H9 (cell line): ENCODE results near the gene COX11. TPM values are rescaled to one million over a fixed set of nuclear protein-coding genes. Genes with fewer than 3 reads are reported as not detected.

Experiments
- DNase-seq: peaks from one replicate; pipeline ENCODE4 v3.0.0-alpha.2; 2017
- H2AFZ ChIP-seq: one replicate; pipeline ENCODE4 v1.6.1; 2013; ENCODE audit warnings: mild to moderate bottlenecking, low read length, control low read depth, moderate library complexity
- H2AK5ac ChIP-seq: 2 replicates; pipeline ENCODE4 v1.6.1; 2013; ENCODE audit warnings: low read length, control low read depth, mixed read lengths; ENCODE audit not compliant: insufficient read length
- H2BK120ac ChIP-seq: one replicate; pipeline ENCODE4 v1.6.1; 2013; ENCODE audit warnings: low read depth, mild to moderate bottlenecking, low read length, control low read depth, inconsistent platforms; ENCODE audit not compliant: poor library complexity, severe bottlenecking
- H2BK12ac ChIP-seq: 2 replicates; pipeline ENCODE4 v1.6.1; 2013; ENCODE audit warnings: low read length, control low read depth, mixed read lengths, low read depth; ENCODE audit not compliant: insufficient read length
- H2BK15ac ChIP-seq: 2 replicates; pipeline ENCODE4 v1.6.1; 2013; ENCODE audit warnings: low read depth, low read length, control low read depth
- H2BK20ac ChIP-seq: one replicate; pipeline ENCODE4 v1.6.1; 2013; ENCODE audit warnings: low read depth, mild to moderate bottlenecking, low read length, control low read depth, inconsistent platforms; ENCODE audit not compliant: poor library complexity, severe bottlenecking
- H2BK5ac ChIP-seq: 2 replicates; pipeline ENCODE4 v1.6.1; 2013; ENCODE audit warnings: low read length, control low read depth, mixed read lengths; ENCODE audit not compliant: insufficient read length
- H3K14ac ChIP-seq: 2 replicates; pipeline ENCODE4 v1.6.1; 2013; ENCODE audit warnings: low read length, control low read depth; ENCODE audit not compliant: insufficient read depth
- H3K18ac ChIP-seq: 2 replicates; pipeline ENCODE4 v1.6.1; 2013; ENCODE audit warnings: low read depth, mild to moderate bottlenecking, mixed read lengths, low read length, control low read depth; ENCODE audit not compliant: insufficient read length
- H3K23ac ChIP-seq: 2 replicates; pipeline ENCODE4 v1.6.1; 2013; ENCODE audit warnings: low read length, control low read depth, mixed read lengths, low read depth; ENCODE audit not compliant: insufficient read length
- H3K23me2 ChIP-seq: 2 replicates; pipeline ENCODE4 v1.6.1; 2013; ENCODE audit warnings: low read depth, mild to moderate bottlenecking, mixed read lengths, low read length, control low read depth; ENCODE audit not compliant: insufficient read length, poor library complexity, severe bottlenecking
- H3K27ac ChIP-seq: 2 replicates; pipeline ENCODE4 v1.5.1; 2013; ENCODE audit warnings: low read length, control low read depth, mixed read lengths, low read depth; ENCODE audit not compliant: insufficient read length
- H3K27me3 ChIP-seq: 2 replicates; pipeline ENCODE4 v1.6.1; 2013; ENCODE audit warnings: low read length, control low read depth, inconsistent platforms; ENCODE audit not compliant: insufficient read depth
- H3K4ac ChIP-seq: 2 replicates; pipeline ENCODE4 v1.6.1; 2013; ENCODE audit warnings: low read depth, mild to moderate bottlenecking, control low read depth, inconsistent platforms, low read length, moderate library complexity
- H3K4me1 ChIP-seq: 2 replicates; pipeline ENCODE4 v1.6.1; 2013; ENCODE audit warnings: low read length, control low read depth, inconsistent platforms; ENCODE audit not compliant: insufficient read depth
- H3K4me2 ChIP-seq: 2 replicates; pipeline ENCODE4 v1.6.1; 2013; ENCODE audit warnings: low read length, control low read depth, mixed read lengths; ENCODE audit not compliant: insufficient read length, insufficient read depth
- H3K56ac ChIP-seq: 2 replicates; pipeline ENCODE4 v1.6.1; 2013; ENCODE audit warnings: low read depth, mild to moderate bottlenecking, mixed read lengths, low read length, control low read depth; ENCODE audit not compliant: insufficient read length
- H3K79me1 ChIP-seq: 2 replicates; pipeline ENCODE4 v1.6.1; 2013; ENCODE audit warnings: low read depth, mild to moderate bottlenecking, moderate library complexity, low read length, control low read depth, inconsistent platforms; ENCODE audit not compliant: insufficient read depth, poor library complexity, severe bottlenecking
- H3K79me2 ChIP-seq: 2 replicates; pipeline ENCODE4 v1.6.1; 2013; ENCODE audit warnings: low read length, control low read depth, inconsistent platforms; ENCODE audit not compliant: insufficient read depth
- H3K9ac ChIP-seq: 2 replicates; pipeline ENCODE4 v1.6.1; 2013; ENCODE audit warnings: low read length, control low read depth, mixed read lengths; ENCODE audit not compliant: insufficient read length; ENCODE audit errors: extremely low read depth
- H3K9me3 ChIP-seq: one replicate; pipeline ENCODE4 v1.6.1; 2013; ENCODE audit warnings: low read depth, low read length, inconsistent platforms; ENCODE audit not compliant: control insufficient read depth
- H3T11ph ChIP-seq: one replicate; pipeline ENCODE4 v1.6.1; 2013; ENCODE audit warnings: mild to moderate bottlenecking, low read length, control low read depth, inconsistent platforms
- H4K20me1 ChIP-seq: one replicate; pipeline ENCODE4 v1.6.1; 2013; ENCODE audit not compliant: control insufficient read depth, insufficient read length, insufficient read depth
- H4K5ac ChIP-seq: 2 replicates; pipeline ENCODE4 v1.6.1; 2013; ENCODE audit warnings: low read depth, mild to moderate bottlenecking, mixed read lengths, low read length, control low read depth; ENCODE audit not compliant: insufficient read length
- H4K8ac ChIP-seq: replicated peaks from 2 replicates; pipeline ENCODE4 v1.6.1; 2013; ENCODE audit warnings: low read length, control low read depth, mixed read lengths, low read depth; ENCODE audit not compliant: insufficient read length
- H4K91ac ChIP-seq: 2 replicates; pipeline ENCODE4 v1.6.1; 2013; ENCODE audit warnings: low read depth, mild to moderate bottlenecking, moderate library complexity, mixed read lengths, low read length, control low read depth; ENCODE audit not compliant: insufficient read length
- H3K27ac Mint-ChIP-seq, 3 experiments: 2 replicates in 2 of 3; 3 replicates in 1 of 3; pipeline ENCODE4 v1.8.0; 2020 to 2021; ENCODE audit warnings: mixed read lengths in 3 of 3, mild to moderate bottlenecking in 1 of 3, moderate library complexity in 1 of 3
- H3K27me3 Mint-ChIP-seq: 2 replicates; pipeline ENCODE4 v1.8.0; 2021; ENCODE audit warnings: low read depth, mild to moderate bottlenecking, moderate library complexity, mixed read lengths
- H3K36me3 Mint-ChIP-seq, 3 experiments: 2 replicates in 2 of 3; 3 replicates in 1 of 3; pipeline ENCODE4 v1.8.0; 2020 to 2021; ENCODE audit warnings: low read depth in 3 of 3, mixed read lengths in 3 of 3; ENCODE audit not compliant: insufficient read depth in 1 of 3
- H3K4me1 Mint-ChIP-seq, 2 experiments: 2 replicates each; pipeline ENCODE4 v1.8.0; 2020; ENCODE audit warnings: mixed read lengths in 2 of 2
- H3K4me3 Mint-ChIP-seq, 2 experiments: 2 replicates in 1 of 2; 3 replicates in 1 of 2; pipeline ENCODE4 v1.8.0; 2020 to 2021; ENCODE audit warnings: mild to moderate bottlenecking in 2 of 2, mixed read lengths in 2 of 2, moderate library complexity in 1 of 2
- H3K9me3 Mint-ChIP-seq, 2 experiments: 2 replicates in 1 of 2; 3 replicates in 1 of 2; pipeline ENCODE4 v1.8.0; 2020; ENCODE audit warnings: mild to moderate bottlenecking in 2 of 2, mixed read lengths in 2 of 2, moderate library complexity in 1 of 2
- WGBS: extraction: QIAGEN DNeasy Blood & Tissue Kit; methylation state at CpG from one replicate; pipeline ENCODE4 v1.1.7; 2013; ENCODE audit warnings: missing lambda C conversion rate, low lambda C conversion rate, mixed read lengths; ENCODE audit not compliant: insufficient read length; ENCODE audit errors: extremely low coverage; 5-methylcytosine and 5-hydroxymethylcytosine counted together
- total RNA-seq: library from RNA; stranded (reverse); gene quantifications from 2 replicates; pipeline ENCODE4 v1.2.1, GENCODE V29; 2021
- TF ChIP-seq, protein P1 (sequence below): fragments of 200-600 bp; sonication (generic); conservative IDR thresholded peaks from 3 replicates; pipeline ENCODE4 v1.8.0; 2021; ENCODE audit warnings: antibody characterized with exemption, mild to moderate bottlenecking

Gene COX11
- total RNA-seq, 1 experiment from 2014 or later = 76.1 TPM

DNA sequence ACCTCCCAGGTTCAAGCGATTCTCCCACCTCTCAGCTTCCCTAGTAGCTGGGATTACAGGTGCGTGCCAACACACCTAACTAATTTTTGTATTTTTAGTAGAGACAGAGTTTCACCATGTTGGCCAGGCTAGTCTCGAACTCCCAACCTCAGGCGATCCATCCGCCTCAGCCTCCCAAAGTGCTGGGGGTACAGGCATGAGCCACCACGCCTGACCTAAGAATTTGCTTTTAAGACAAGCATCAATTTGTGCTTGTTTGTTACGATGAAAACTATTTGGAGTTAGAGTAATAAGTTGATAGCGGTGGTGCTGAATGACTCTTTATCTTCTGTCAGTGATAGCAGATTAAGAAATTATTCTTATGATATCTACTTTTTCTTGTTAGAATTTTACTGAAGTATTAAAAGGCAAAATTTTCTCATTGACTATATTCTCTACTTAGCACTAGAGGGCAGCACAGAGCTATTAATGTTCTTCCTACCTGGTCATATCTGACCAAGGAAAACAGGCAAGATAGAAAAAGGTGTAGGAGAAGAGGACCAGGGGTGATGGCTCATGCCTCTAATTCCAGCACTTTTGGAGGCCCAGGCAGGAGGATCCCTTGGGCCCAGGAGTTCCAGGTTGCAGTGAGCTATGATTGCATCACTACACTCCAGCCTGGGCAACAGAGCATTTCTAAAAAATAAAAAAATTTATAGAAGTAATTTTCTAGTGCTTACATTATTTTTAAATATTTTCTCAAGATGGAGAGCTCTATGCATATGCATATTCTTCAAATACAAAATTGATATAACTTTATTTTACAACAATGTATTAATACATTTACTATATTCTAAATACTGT, 24.6 kb upstream of the COX11 start:
- H3K79me1 ChIP-seq = no peaks in the 10 kb centered on the region
- H2BK12ac ChIP-seq = no peak overlapping the region
- H4K91ac ChIP-seq = no peak overlapping the region
- no peak overlapping the region for H4K5ac ChIP-seq
- no peak overlapping the region for H2BK20ac ChIP-seq
- no peak overlapping the region for H3K18ac ChIP-seq
- no CpG with 5 or more reads among the region's 8 CpGs for WGBS
- H3K27me3 ChIP-seq = no peaks in the 10 kb centered on the region
- no peak for DNase-seq
- no peaks in the 10 kb centered on the region for H3K27me3 Mint-ChIP-seq
- H2BK15ac ChIP-seq = no peak overlapping the region
- no peak overlapping the region for H3K23ac ChIP-seq
- H3K56ac ChIP-seq = no peak overlapping the region
- H3K27ac ChIP-seq = no peak overlapping the region
- no peak overlapping the region for H2AFZ ChIP-seq
- no peak overlapping the region for H3K4me2 ChIP-seq
- H3K23me2 ChIP-seq = no peaks in the 10 kb centered on the region
- H3K9me3 ChIP-seq = no peaks in the 10 kb centered on the region
- no peaks in the 10 kb centered on the region for H3K79me2 ChIP-seq
- no peaks in the 10 kb centered on the region for H3K4me1 ChIP-seq
- H3K4me1 Mint-ChIP-seq = no peaks in the 10 kb centered on the region
- H3K9me3 Mint-ChIP-seq = no peaks in the 10 kb centered on the region
- no peaks in the 10 kb centered on the region for H4K20me1 ChIP-seq
- H3T11ph ChIP-seq = no peak overlapping the region
- H3K36me3 Mint-ChIP-seq = no peaks in the 10 kb centered on the region; a peak in 2 of 7 replicates
- H2BK5ac ChIP-seq = no peak overlapping the region
- no peak overlapping the region for H3K9ac ChIP-seq
- H3K14ac ChIP-seq = no peak overlapping the region
- H3K4ac ChIP-seq = no peak overlapping the region
- TF ChIP-seq, protein P1, sequence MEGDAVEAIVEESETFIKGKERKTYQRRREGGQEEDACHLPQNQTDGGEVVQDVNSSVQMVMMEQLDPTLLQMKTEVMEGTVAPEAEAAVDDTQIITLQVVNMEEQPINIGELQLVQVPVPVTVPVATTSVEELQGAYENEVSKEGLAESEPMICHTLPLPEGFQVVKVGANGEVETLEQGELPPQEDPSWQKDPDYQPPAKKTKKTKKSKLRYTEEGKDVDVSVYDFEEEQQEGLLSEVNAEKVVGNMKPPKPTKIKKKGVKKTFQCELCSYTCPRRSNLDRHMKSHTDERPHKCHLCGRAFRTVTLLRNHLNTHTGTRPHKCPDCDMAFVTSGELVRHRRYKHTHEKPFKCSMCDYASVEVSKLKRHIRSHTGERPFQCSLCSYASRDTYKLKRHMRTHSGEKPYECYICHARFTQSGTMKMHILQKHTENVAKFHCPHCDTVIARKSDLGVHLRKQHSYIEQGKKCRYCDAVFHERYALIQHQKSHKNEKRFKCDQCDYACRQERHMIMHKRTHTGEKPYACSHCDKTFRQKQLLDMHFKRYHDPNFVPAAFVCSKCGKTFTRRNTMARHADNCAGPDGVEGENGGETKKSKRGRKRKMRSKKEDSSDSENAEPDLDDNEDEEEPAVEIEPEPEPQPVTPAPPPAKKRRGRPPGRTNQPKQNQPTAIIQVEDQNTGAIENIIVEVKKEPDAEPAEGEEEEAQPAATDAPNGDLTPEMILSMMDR = peak; percentile 76
- H4K8ac ChIP-seq = no peak overlapping the region
- no peak overlapping the region for H3K4me3 Mint-ChIP-seq
- no peak overlapping the region for H2BK120ac ChIP-seq
- no peak overlapping the region for H2AK5ac ChIP-seq
- no peak overlapping the region for H3K27ac Mint-ChIP-seq
